Measurements from ENCODE around the gene TNFRSF13B.
"Not testable (repeated sequence)": the region's sequence is repeated elsewhere in the genome, so short reads cannot be mapped to it uniquely, and the experiment has no call there.

Gene TNFRSF13B

DNA sequence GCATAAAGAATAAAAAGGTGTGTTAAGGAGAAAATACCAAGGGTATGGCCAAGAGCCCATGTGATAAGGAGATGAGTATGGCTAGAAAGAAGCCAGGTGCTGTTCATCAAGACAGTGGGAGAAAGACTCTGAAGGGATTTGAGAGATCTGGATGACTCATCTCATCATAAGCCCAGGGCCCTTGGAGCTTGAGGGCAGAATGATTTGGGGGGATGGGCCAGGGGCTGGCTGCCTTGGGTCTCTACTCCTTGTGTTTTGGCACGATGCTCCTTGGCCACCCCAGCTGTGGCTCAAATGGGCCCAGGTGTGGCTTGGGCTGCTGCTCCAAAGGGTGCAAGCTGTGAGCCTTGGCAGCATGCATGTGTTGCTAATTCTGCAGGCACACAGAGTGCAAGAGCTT is 14.5 kb upstream of the TNFRSF13B start:
- DNase-seq = no peak

DNA sequence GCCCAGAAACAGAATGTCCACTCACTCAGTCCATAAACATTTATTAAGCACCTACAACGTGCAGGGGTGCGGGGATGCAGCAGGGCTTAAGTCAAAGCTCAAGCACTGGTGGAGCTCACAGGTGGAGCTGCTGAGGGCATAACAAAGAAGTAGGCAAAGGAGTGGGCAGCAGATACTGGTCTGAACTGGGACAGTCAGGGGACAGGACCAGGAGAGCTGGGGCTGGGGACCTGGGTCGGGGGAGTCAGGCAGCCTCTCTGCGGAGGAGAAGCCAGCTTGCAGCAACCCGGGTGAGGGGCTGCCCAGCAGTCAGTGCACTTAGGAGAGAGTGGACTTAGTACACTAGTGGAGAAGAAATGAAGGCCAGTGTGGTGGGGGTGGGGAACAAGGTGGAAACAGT is 10.0 kb upstream of the TNFRSF13B start:
- no peak for DNase-seq

DNA sequence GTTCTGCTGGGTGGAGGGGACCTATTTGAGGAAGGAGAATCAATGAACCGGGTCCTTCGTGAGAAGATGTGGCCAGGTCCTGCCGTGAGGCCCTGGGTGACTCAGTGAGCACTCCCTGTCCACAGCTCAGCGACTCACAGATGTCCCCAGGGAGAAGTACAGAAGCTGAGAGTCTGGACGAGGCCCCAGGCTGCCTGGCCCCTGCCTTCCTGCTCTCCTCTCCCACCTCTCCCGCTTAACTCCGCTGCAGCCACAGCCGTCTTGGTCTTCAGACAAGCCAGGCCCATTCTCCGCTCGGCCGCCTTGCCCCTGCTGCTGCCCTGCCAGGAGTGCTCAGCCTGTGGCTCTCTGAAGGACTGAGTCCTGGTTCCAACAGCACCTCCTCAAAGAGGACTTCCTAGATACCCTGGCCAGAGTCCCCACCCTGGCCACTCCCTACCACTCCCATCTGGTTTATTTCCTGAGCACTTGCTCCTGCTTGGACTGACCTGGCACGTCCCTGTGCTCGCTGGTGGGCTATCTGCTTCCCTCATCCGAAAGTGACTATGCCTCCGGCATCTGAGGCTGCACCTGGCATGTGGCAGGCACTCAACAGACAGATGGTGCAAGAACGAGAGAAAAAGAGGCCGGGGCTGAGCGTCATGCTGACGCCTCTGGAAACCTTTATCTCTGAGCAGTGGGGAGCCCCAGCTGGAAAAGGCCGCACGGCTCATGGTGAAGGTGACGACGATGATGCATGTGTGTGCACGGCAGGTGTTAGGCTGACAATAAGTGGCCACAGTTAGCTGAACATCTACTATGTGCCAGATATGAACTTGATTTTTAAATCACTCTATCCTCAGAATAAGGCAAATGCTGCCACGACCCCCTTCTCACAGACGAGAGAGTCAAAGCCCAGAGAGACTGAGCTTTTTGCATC is 9.2 kb upstream of the TNFRSF13B start:
- DNase-seq = no peak

DNA sequence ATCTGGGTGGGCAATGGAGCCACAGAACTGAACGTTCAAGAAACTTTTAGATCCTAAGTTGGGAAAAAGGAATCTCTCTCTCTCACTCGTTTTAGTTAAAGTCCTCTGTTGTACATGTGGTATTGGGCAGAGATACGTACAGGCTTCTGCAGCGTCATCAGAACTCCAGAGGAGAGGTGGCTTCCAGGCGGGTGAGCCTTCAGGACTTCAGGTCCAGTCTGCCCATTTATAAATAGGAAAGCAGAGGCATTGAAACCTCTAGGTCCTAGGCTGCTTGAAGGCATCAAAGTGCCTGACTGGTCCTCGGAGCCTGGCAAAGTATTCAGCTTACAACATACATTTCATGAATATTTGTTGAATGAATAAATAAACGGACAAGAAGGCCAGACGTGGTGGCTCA is 8.1 kb upstream of the TNFRSF13B start:
- no peak for DNase-seq

DNA sequence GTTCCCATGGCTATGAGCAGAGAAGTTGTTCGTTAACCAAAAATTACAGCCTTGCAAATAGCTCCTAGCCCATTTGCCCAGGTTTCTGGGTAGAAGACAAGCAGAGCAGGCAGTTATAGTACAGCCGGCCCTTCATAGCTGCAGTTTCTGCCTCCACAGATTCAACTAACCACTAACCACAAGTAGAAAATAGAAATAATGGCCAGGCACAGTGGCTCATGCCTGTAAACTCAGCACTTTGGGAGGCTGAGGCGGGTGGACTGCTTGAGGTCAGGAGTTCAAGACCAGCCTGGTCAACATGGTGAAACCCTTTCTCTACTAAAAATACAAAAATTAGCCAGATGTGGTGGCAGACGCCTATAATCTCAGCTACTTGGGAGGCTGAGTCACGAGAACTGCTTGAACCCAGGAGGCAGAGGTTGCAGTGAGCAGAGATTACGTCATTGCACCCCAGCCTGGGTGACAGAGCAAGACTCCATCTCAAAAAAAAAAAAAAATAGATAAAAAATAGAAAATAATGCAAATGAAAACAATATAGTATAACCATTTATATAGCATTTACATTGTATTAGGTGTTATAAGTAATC is 7.4 kb upstream of the TNFRSF13B start:
- not testable (repeated sequence) for DNase-seq

DNA sequence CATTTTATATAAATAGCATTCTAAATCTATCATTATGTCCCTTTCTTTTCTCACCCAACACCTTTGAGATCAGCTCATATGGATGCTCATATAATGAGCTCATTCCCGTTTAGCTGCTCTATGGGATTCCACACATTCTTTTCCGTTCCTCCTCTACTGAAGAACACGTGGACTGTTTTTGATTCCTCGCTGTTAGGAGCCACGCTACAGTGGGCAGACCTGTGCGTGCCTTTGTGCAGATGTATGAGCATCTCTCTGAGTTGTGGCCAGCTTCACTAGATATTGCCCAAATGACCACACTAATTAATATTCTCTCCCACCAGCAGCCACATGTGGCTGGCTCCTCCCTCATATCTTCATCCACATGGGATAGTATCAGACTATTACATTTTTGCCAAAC is 6.0 kb upstream of the TNFRSF13B start:
- no peak for DNase-seq

GRCh38 chr17:16976725-16977550 is 5.0 kb upstream of the TNFRSF13B start:
- no peak for DNase-seq

DNA sequence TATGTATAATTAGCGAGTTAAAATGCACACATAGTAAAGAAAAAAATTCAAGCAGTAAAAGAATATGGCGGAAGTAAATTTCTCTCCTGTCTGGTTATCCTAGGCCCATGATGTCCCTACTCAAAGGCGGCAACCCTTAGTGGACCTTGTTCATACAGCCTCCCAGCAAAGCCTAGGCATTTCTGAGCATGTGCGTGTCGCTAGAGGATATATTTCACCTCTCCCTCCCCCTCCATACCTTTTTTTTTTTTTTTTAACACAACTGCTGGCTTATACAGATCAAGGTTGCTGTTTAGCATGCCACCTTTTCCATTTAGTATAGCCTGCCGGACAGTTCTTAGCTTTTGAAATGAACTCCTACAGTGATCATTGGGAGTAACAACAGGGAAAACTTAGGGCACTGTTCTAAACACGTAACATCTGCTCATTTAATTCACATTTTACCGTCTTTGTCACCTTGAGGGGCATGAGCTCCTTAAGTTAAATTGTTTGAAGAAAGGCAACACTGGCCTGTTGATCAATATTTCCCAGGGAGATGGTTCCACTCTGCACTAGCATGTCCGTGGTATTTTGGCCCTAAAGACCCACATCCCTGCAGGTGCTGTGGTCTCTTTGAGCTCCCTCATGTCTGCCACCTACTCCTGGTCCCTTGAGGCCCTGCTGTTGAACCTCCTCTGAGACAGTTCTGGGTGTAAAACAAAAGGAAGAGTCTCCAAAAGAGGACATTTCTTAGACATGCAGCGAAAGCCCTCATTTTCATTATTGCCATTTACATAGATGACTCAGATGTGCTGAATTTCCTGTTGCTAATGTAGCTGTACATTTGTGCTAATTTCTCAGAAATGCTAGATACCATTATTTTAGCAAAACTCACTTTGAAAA is 4.1 kb upstream of the TNFRSF13B start:
- no peak for DNase-seq

DNA sequence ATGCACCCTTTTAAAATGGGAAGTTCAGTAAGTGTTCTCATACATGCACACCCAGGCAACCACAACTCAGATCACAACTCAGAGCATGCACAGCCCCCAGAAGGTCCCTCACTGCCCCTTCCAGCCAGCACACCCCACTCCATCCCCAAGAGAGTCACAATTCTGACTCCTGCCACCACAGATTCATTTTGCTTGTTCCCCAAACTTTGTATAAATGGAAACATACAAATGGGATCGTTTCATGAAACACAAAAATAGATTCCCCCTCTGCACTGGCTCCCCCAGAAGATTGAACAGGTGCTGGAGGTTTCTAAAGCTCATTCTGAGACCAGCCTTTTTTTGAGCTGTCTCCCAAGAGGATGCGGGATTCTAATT is 3.3 kb upstream of the TNFRSF13B start:
- no peak for DNase-seq

DNA sequence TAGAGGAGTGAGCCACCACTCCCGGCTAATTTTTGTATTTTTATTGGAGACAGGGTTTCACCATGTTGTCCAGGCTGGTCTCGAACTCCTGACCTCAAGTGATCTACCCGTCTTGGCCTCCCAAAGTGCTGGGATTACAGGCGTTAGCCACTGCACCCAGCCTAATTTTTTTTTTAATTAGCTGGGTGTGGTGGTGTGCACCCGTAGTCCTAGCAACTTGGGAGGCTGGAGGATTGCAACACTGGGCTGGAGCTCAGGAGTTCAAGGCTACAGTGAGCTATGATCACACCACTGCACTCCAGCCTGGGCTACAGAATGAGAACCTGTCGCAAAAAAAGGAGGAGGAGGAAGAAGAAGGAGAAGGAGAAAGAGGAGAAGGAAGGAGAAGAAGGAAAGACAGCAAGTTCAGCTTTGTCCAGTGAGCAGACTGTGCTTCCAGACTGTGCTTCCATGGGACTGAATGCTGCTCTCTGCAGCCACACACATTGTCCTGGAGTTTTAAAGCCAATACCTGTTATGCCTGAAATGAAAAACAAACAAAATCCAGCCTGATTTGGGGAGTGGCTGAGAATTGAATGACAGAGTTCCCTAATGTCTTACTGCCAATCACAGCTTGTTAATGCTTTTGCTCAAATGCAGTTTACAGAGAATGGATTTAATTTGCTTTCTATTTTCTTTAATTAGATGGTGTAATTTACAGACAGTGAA is 2.8 kb upstream of the TNFRSF13B start:
- no peak for DNase-seq

DNA sequence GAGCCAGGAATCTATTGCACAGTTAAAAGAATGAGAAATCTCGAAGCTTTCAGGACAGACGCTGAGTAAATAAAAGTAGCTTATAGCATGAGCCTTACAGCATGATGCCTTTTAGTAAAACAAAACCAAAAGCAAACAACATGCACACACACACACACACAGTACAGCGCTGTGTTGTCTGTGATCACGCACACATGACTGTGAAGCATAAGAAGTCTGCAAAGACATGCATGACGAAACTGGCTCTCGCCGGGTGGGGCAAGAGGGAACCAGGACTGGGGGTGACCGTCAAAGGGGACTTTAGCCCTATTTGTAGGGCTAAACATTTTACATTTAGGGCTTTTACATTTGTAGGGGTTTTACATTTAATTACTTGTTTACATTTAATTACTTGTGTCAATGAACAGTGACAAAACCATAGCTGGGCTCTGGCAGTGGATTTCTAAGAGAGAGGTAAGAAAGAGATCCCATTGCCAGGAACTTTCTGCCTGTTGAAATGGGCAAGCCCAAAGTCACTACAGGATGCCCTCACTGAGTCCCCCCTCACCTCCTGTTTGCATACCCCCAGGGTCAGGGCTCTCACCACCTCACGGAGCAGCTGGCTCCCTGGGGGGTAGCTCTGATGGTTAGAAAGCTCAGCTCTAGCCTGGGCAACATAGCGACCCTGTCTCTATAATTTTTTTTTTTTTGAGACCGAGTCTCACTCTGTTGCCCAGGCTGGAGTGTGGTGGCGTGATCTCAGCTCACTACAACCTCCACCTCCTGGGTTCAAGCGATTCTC is 2.0 kb upstream of the TNFRSF13B start:
- DNase-seq = no peak

DNA sequence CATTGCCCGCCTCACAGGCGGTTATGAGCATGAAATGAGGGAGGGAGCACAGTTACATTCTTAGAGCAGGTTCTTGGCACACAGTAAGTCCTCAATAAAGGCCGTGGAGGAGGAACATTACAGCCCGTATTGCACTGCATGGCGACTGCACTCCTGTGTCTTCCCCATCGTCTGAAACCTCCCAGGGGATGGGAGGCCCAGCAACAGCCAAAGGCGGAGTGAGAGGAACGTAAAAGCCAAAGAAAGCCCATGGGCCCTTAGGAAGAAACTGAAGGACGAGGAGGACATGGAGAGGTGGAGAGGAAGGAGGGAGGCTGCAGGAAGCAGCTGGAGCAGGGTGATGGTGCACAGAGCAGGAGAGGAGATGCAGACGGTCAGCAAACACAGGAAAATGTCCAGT is 1.1 kb upstream of the TNFRSF13B start:
- DNase-seq = not testable (repeated sequence)

- DNase-seq = no peak
Observed at GRCh38 chr17:16972346-16972745, 428 bp upstream of the TNFRSF13B start.

GRCh38 chr17:16969931-16970906 is 1.7 kb downstream of the TNFRSF13B start:
- no peak for DNase-seq

GRCh38 chr17:16968786-16969185 is 3.1 kb downstream of the TNFRSF13B start:
- DNase-seq = no peak

- no peak for DNase-seq
Observed at GRCh38 chr17:16962804-16963203, 9.1 kb downstream of the TNFRSF13B start.

DNA sequence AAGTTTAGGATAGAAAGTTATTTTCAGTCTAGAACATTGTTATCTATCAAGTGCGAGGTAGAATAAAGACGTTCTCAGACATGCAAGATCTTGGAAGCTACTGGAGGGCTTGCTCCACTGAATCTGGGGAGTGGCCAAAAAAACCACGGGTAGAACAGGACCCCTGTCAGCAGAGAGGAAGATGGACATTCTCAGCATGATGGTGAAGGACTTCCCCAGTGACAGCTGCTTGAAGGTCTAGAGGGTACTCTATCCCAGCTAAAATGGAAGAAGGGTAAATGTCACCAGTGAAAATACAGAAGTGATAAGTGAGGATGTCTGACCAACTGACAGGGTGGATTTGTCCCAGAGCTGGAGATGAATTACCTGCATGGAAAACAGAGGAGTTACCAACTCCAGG is 10.1 kb downstream of the TNFRSF13B start:
- no peak for DNase-seq

GRCh38 chr17:16961022-16961421 is 10.9 kb downstream of the TNFRSF13B start:
- not testable (repeated sequence) for DNase-seq

DNA sequence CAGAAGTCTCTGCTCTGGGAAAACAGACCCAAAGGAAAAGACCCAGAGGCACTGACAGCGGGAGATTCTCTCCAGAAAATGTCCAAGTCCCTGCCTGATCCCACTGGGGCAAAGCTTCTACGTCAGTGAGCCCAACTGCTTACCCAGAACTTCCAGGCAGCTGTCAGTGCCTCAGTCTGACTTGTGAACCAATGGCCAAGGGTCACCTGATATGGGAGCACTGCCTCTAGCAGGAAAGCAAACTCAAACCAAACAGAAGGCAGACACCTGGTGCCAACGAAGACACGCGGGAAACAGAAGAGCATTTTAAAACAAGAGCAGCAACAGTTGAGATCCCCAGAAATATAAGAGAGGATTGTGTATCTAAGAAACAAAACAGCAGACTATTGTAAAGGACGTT is 16.9 kb downstream of the TNFRSF13B start:
- not testable (repeated sequence) for DNase-seq

DNA sequence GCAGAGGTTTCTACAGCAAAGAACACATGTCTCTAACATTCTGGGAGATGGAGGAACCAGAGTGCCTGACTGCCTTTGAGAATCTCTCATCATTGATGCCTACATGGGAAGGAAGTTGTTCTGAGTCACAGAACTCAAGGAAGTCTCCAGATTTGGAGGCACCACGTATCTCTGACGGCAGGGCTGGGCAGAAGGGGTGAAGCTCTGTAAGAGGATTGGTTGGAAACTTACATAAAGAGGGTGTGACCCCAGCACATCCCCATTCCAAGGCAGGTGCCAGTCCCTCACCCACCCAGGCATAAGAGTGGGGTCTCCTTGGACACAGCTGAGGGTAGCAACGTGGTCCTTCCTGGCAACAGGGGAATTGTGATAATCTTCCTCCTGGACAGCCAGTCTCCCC is 17.4 kb downstream of the TNFRSF13B start:
- DNase-seq = no peak

All from stimulated activated CD4-positive, alpha-beta T cell treated with anti-CD3 and anti-CD28 coated beads, Interleukin-2, amount 100 ng/mL, for 48 hours (primary cell).